Measurements from ENCODE around the gene ZBTB16. TPM values are rescaled to one million over a fixed set of nuclear protein-coding genes. Genes with fewer than 3 reads are reported as not detected.

Gene ZBTB16
- total and polyA plus RNA-seq, 2 of the 13 experiments (the other 11 are each of a cell fraction or from before 2014, with no cell fraction given): not detected

DNA sequence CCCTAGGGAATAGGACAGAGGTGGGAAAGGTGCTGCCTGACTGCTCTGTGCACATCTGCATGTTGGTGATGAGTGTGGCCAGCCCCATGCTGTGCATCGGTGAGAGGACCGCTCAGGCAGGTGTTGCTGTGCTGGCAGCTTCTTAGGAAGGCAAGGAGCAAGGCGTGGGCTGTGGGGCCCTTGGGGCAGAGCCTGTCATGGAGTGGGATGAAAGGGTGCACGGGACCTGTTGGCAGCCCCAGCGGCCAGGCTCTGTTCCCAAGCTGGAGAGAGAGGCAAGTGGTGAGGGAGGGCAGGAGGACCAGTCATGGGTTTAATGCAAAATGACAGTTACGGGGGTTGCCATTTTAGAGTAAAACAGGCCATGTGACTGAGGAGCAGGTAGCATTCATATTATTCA is 78.3 kb downstream of the ZBTB16 start:
- Histone ChIP-seq H3K79me2 (ENCODE audit: insufficient read depth, low read length) (no peaks in the 10 kb centered on the region), H3K9me3 (ENCODE audit: low read length) (no peaks in the 10 kb centered on the region), H3K4me2 (ENCODE audit: low read depth, low read length) (no peak overlapping the region), H2AFZ (ENCODE audit: low read length) (no peak overlapping the region), H3K9ac (ENCODE audit: insufficient read depth, low read depth, low read length) (no peak overlapping the region), H4K20me1 (ENCODE audit: insufficient read depth, low read length) (no peaks in the 10 kb centered on the region), H3K36me3 (replicated peaks in 1 of 2; ENCODE audit: control insufficient read depth in 1 of 2, insufficient read depth in 2 of 2, low read length in 2 of 2) (no peaks in the 10 kb centered on the region), H3K4me3 (replicated peaks in 1 of 3; ENCODE audit: insufficient read depth in 1 of 3, low read depth in 2 of 3, low read length in 3 of 3) (no peak overlapping the region), H3K4me1 (ENCODE audit: insufficient read depth, low read length) (no peaks in the 10 kb centered on the region), H3K27me3 (ENCODE audit: control insufficient read depth in 1 of 2, insufficient read depth in 2 of 2, low read length in 2 of 2) (peaks cover 0 to 12% of the 10 kb centered on the region in 2 experiments; a peak in 4 of 5 replicates), H3K27ac (ENCODE audit: extremely low read length, insufficient read depth, low read length) (no peak overlapping the region)
- ChIA-PET POLR2A (no interaction called here), CTCF (ENCODE audit: low intra/inter-chr PET ratio, low total read pairs) (no interaction called here)
- in situ Hi-C loops (cut with HindIII; ENCODE audit: extremely low pct_ligation_motif_present, low pct_unique_long_range_greater_than_20kb) (no loop called here), intact Hi-C loops (cut with micrococcal nuclease; ENCODE audit: unreplicated experiment) (no loop called here)
- FAIRE-seq: no peak
- 54% methylated on average over 4 of the region's 6 CpGs for WGBS (ENCODE audit: low lambda C conversion rate)
- BruUV-seq (replicated peaks): no TSS peak
- no peak for DNase-seq (ENCODE audit: low spot score)
- ATAC-seq: no peak
- TF ChIP-seq RXRB (CRISPR knock-in tag; IDR thresholded peaks at IDR 0.05; ENCODE audit: borderline replicate concordance) (no peak), ZNF253 (CRISPR knock-in tag; IDR thresholded peaks at IDR 0.05; ENCODE audit: borderline replicate concordance) (no peak), ZNF329 (CRISPR knock-in tag; IDR thresholded peaks at IDR 0.05; ENCODE audit: low read depth) (no peak), SCMH1 (CRISPR knock-in tag; IDR thresholded peaks at IDR 0.05; ENCODE audit: borderline replicate concordance) (no peak), ZBTB42 (CRISPR knock-in tag; IDR thresholded peaks at IDR 0.05) (no peak)

DNA sequence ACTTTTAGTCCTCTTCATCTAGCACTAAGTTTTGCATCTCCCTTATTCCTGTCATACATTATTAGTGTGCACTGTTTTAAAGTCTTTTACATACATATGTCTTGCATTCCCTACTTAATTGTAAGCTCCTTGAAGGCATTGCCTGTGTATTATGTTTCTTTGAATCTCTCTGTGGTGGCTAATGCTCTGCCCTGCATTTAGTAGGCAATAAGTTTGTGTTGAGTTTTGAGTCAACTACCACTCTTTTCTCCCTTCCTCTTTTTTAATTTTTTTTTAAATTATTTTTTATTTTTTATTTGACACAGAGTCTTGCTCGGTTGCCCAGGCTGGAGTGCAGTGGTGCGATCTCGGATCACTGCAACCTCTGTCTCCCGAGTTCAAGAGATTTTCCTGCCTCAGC is 78.9 kb downstream of the ZBTB16 start:
- Histone ChIP-seq H4K20me1 (ENCODE audit: insufficient read depth, low read length) (no peaks in the 10 kb centered on the region), H3K79me2 (ENCODE audit: insufficient read depth, low read length) (no peaks in the 10 kb centered on the region), H3K4me3 (replicated peaks in 1 of 3; ENCODE audit: insufficient read depth in 1 of 3, low read depth in 2 of 3, low read length in 3 of 3) (no peak overlapping the region), H3K27me3 (ENCODE audit: control insufficient read depth in 1 of 2, insufficient read depth in 2 of 2, low read length in 2 of 2) (peaks cover 0 to 15% of the 10 kb centered on the region in 2 experiments; a peak in 4 of 5 replicates), H3K27ac (ENCODE audit: extremely low read length, insufficient read depth, low read length) (no peak overlapping the region), H3K9ac (ENCODE audit: insufficient read depth, low read depth, low read length) (no peak overlapping the region), H3K36me3 (replicated peaks in 1 of 2; ENCODE audit: control insufficient read depth in 1 of 2, insufficient read depth in 2 of 2, low read length in 2 of 2) (no peaks in the 10 kb centered on the region), H3K4me1 (ENCODE audit: insufficient read depth, low read length) (no peaks in the 10 kb centered on the region), H3K4me2 (ENCODE audit: low read depth, low read length) (no peak overlapping the region), H3K9me3 (ENCODE audit: low read length) (no peaks in the 10 kb centered on the region), H2AFZ (ENCODE audit: low read length) (no peak overlapping the region)
- ChIA-PET CTCF (ENCODE audit: low intra/inter-chr PET ratio, low total read pairs) (no interaction called here), POLR2A (no interaction called here)
- ATAC-seq: no peak
- 59% methylated on average over 4 of the region's 4 CpGs for WGBS (ENCODE audit: low lambda C conversion rate)
- no peak for FAIRE-seq
- TF ChIP-seq IKZF4 (CRISPR knock-in tag; IDR thresholded peaks at IDR 0.05; ENCODE audit: borderline replicate concordance, low read depth, not compliant biosample characterization) (no peak), ZNF317 (CRISPR knock-in tag; IDR thresholded peaks at IDR 0.05) (no peak), ZNF724P (CRISPR knock-in tag; IDR thresholded peaks at IDR 0.05; ENCODE audit: borderline replicate concordance) (no peak)
- intact Hi-C loops (cut with micrococcal nuclease; ENCODE audit: unreplicated experiment): no loop called here
- in situ Hi-C loops (cut with HindIII; ENCODE audit: extremely low pct_ligation_motif_present, low pct_unique_long_range_greater_than_20kb): no loop called here
- no peak for DNase-seq (ENCODE audit: low spot score)
- BruUV-seq (replicated peaks): no TSS peak

Measured in HepG2 (cell line).